ENCODE measurements around the gene MMUT. TPM values are rescaled to one million over a fixed set of nuclear protein-coding genes. Genes with fewer than 3 reads are reported as not detected.
"Not testable (repeated sequence)": the region's sequence is repeated elsewhere in the genome, so short reads cannot be mapped to it uniquely, and the experiment has no call there.

MMUT gene
- total RNA-seq, 1 donor from 2014 or later, result 27.6 TPM

DNA sequence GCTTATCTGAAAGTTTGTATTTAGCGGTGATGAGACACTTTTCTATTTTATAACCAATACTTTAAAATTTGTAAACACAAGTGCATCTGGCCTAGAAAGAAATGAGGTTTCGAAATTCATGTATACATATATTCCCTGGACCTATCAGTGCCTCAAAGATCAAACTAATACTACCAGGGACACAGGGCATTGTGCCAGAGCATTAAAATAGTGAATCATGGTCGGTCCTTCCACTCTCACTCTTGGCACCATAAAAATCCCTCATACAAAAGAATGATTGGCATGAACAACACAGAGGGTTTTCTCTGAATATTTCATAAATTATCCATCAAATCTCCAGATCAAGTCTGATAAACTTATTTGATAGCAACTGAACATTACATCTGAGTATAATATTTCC lies 62.0 kb downstream of the MMUT start:
- H3K27ac Mint-ChIP-seq, result no peak overlapping the region
- no peak for DNase-seq (ENCODE audit: extremely low spot score, unreplicated experiment)
- no peak overlapping the region for H3K4me3 Mint-ChIP-seq

DNA sequence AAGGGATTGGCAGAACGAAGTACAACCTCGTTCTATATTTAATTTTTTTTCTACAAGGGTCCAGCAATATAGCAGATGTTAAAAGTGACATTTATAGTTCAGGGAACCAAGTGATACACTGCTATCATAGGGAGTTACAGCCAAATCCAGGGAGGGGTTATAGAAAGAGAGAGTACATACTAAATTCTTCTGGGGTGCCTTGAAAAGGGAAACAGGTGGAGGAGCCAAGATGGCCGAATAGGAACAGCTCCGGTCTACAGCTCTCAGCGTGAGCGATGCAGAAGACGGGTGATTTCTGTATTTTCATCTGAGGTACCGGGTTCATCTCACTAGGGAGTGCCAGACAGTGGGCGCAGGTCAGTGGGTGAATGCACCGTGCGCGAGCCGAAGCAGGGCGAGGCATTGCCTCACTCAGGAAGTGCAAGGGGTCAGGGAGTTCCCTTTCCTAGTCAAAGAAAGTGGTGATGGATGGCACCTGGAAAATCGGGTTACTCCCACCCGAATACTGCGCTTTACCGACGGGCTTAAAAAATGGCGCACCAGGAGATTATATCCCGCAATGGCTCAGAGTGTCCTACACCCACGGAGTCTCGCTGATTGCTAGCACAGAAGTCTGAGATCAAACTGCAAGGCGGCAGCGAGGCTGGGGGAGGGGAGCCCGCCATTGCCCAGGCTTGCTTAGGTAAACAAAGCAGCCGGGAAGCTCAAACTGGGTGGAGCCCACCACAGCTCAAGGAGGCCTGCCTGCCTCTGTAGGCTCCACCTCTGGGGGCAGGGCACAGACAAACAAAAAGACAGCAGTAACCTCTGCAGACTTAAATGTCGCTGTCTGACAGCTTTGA lies 76.2 kb downstream of the MMUT start:
- not testable (repeated sequence) for H3K4me3 Mint-ChIP-seq; H3K27ac Mint-ChIP-seq; H3K36me3 Mint-ChIP-seq; H3K27me3 Mint-ChIP-seq; H3K9me3 Mint-ChIP-seq; H3K4me1 Mint-ChIP-seq (ENCODE audit: unreplicated experiment); DNase-seq (ENCODE audit: extremely low spot score, unreplicated experiment)

More for the DNA sequence above, 62.0 kb downstream of the MMUT start:
- no peaks in the 10 kb centered on the region for H3K4me1 Mint-ChIP-seq (ENCODE audit: unreplicated experiment)
- H3K36me3 Mint-ChIP-seq, result no peaks in the 10 kb centered on the region
- no peaks in the 10 kb centered on the region for H3K9me3 Mint-ChIP-seq
- TF ChIP-seq CTCF (conservative IDR thresholded peaks at IDR 0.05), result no peak
- H3K27me3 Mint-ChIP-seq, result peaks cover 10% of the 10 kb centered on the region

GRCh38 chr6:49384904-49385303 lies 78.1 kb downstream of the MMUT start:
- no peaks in the 10 kb centered on the region for H3K4me1 Mint-ChIP-seq (ENCODE audit: unreplicated experiment)
- no peak overlapping the region for H3K27ac Mint-ChIP-seq
- H3K27me3 Mint-ChIP-seq, result no peaks in the 10 kb centered on the region
- no peak for TF ChIP-seq CTCF (conservative IDR thresholded peaks at IDR 0.05)
- peaks cover 7% of the 10 kb centered on the region for H3K9me3 Mint-ChIP-seq
- no peak overlapping the region for H3K4me3 Mint-ChIP-seq
- no peaks in the 10 kb centered on the region for H3K36me3 Mint-ChIP-seq
- no peak for DNase-seq (ENCODE audit: extremely low spot score, unreplicated experiment)

Other genes starting within 250 kb of the MMUT start
- gene CENPQ, start 117 bp upstream of the MMUT start, total RNA-seq (ENCODE audit: low replicate concordance), result 3.7 and 8.6 TPM in 2 replicates
- gene GLYATL3, start 36.7 kb upstream of the MMUT start, total RNA-seq (ENCODE audit: low replicate concordance), result 0.50 TPM in 1 of 2 replicates, not detected in the other
- 9.5 and 19.2 TPM in 2 replicates for gene C6orf141, start 87.4 kb upstream of the MMUT start, total RNA-seq (ENCODE audit: low replicate concordance)
- not detected in 2 replicates for gene RHAG, start 173.6 kb upstream of the MMUT start, total RNA-seq (ENCODE audit: low replicate concordance)

Data from type B pancreatic cell (in vitro differentiated cells).